GM12878 (cell line): Measurements from ENCODE around the gene SLC19A1. TPM values are rescaled to one million over a fixed set of nuclear protein-coding genes. Genes with fewer than 3 reads are reported as not detected.

Experiments
- ATAC-seq: fragments of 200-7000 bp; cut with Tn5 transposase; 3 replicates; pipeline ENCODE4 v1.9.1; 2020; ENCODE audit warnings: mild to moderate bottlenecking, moderate library complexity
- BruUV-seq: library from RNA; stranded (reverse); fragments of 400-500 nt; replicated peaks from 2 replicates; lab custom pipeline; 2021; lab: Mats Ljungman, UMichigan
- CTCF ChIA-PET: fragments of 300-600 bp; sonication (Branson Sonifier 250); formaldehyde crosslinking; extraction: SDS; loops from one replicate; lab custom pipeline; 2021; ENCODE audit warnings: inconsistent platforms; lab: Yijun Ruan, JAX
- POLR2A ChIA-PET: fragments of 350-600 bp; formaldehyde crosslinking; extraction: SDS; loops from one replicate; lab custom pipeline; 2021; ENCODE audit warnings: inconsistent platforms; lab: Charles Lee
- RAD21 ChIA-PET: fragments of 300-600 bp; sonication (Branson Sonifier 250); formaldehyde crosslinking; loops from one replicate; lab custom pipeline; 2023; ENCODE audit warnings: antibody characterized with exemption; ENCODE audit not compliant: unreplicated experiment; lab: Charles Lee
- SMC1A ChIA-PET: fragments of 300-600 bp; sonication (Branson Sonifier 250); formaldehyde crosslinking; loops from one replicate; lab custom pipeline; 2023; ENCODE audit not compliant: unreplicated experiment, uncharacterized antibody; lab: Charles Lee
- DNase-seq: peaks from one replicate; pipeline ENCODE4 v3.0.0-alpha.2; 2011; ENCODE audit warnings: low read depth, low spot score
- FAIRE-seq: peaks from 3 replicates; lab custom pipeline; 2011; peaks lifted over from hg19 to GRCh38; lab: Jason Lieb, UNC
- H2AFZ ChIP-seq: 2 replicates; pipeline ENCODE4 v1.6.0; 2011; ENCODE audit warnings: low read depth, low read length, control low read depth; ENCODE audit not compliant: control insufficient read depth
- H3K27ac ChIP-seq: 2 replicates; pipeline ENCODE4 v1.5.1; 2011; ENCODE audit warnings: control low read depth; ENCODE audit not compliant: control insufficient read depth, insufficient read depth
- H3K27me3 ChIP-seq, 2 experiments: replicated peaks in 1 of 2; 2 replicates each; pipeline versions ENCODE4 v1.6.0 to v1.6.1; 2011; ENCODE audit warnings: low read length in 1 of 2; ENCODE audit not compliant: control insufficient read depth in 2 of 2, insufficient read depth in 2 of 2
- H3K36me3 ChIP-seq, 2 experiments: 2 replicates each; pipeline ENCODE4 v1.5.1; 2011; ENCODE audit warnings: low read length in 1 of 2; ENCODE audit not compliant: control insufficient read depth in 2 of 2, insufficient read depth in 2 of 2
- H3K4me1 ChIP-seq: 2 replicates; pipeline ENCODE4 v1.6.1; 2011; ENCODE audit warnings: mild to moderate bottlenecking, low read length, moderate library complexity, mixed read lengths; ENCODE audit not compliant: control insufficient read depth, insufficient read depth
- H3K4me2 ChIP-seq: 2 replicates; pipeline ENCODE4 v1.6.0; 2011; ENCODE audit warnings: control low read depth; ENCODE audit not compliant: control insufficient read depth, insufficient read depth
- H3K4me3 ChIP-seq: fragments of 200-600 bp; sonication (generic); 2 replicates; pipeline ENCODE4 v1.5.1; 2016
- H3K79me2 ChIP-seq: 2 replicates; pipeline ENCODE4 v1.6.0; 2011; ENCODE audit warnings: low read length; ENCODE audit not compliant: control insufficient read depth, insufficient read depth
- H3K9ac ChIP-seq: 2 replicates; pipeline ENCODE4 v1.8.0; 2011; ENCODE audit warnings: low read length, control low read depth, mixed read lengths; ENCODE audit not compliant: control insufficient read depth, insufficient read depth
- H3K9me3 ChIP-seq: replicated peaks from 3 replicates; pipeline ENCODE4 v1.5.1; 2011; ENCODE audit warnings: mild to moderate bottlenecking, low read length; ENCODE audit not compliant: control insufficient read depth, insufficient read depth
- H4K20me1 ChIP-seq: 2 replicates; pipeline ENCODE4 v1.6.0; 2011; ENCODE audit not compliant: control insufficient read depth, insufficient read depth
- CBFB ChIP-seq: IDR thresholded peaks from 2 replicates; pipeline ENCODE4 v1.6.1; 2016; ENCODE audit warnings: antibody characterized with exemption, low read depth
- CREM ChIP-seq: IDR thresholded peaks from 2 replicates; pipeline ENCODE4 v1.6.1; 2014; ENCODE audit warnings: antibody characterized with exemption, low read depth
- FOS ChIP-seq: IDR thresholded peaks from 3 replicates; pipeline ENCODE4 v1.6.1; 2011; ENCODE audit warnings: borderline replicate concordance; ENCODE audit not compliant: insufficient read length; ENCODE audit errors: extremely low read depth
- NR2C2 ChIP-seq: IDR thresholded peaks from 2 replicates; pipeline ENCODE4 v1.6.1; 2011; ENCODE audit warnings: borderline replicate concordance, low read depth; ENCODE audit not compliant: control insufficient read depth, insufficient read length
- POLR2AphosphoS2 ChIP-seq: IDR thresholded peaks from 2 replicates; pipeline ENCODE4 v1.6.1; 2011; ENCODE audit warnings: low read depth, mild to moderate bottlenecking, low read length, improper control_type of control experiment, moderate library complexity
- RFX5 ChIP-seq: IDR thresholded peaks from 2 replicates; pipeline ENCODE4 v1.6.1; 2011; ENCODE audit warnings: low read depth, low read length, improper control_type of control experiment
- SUZ12 ChIP-seq: fragments of 200-600 bp; sonication (generic); IDR thresholded peaks from one replicate; pipeline ENCODE4 v1.6.1; 2018; ENCODE audit warnings: antibody characterized with exemption, mild to moderate bottlenecking; ENCODE audit not compliant: unreplicated experiment
- WGBS: methylation state at CpG from one replicate; pipeline ENCODE4 v1.1.6; 2016; ENCODE audit warnings: low lambda C conversion rate; ENCODE audit not compliant: insufficient replicate concordance, insufficient coverage; ENCODE audit errors: missing lambda C conversion rate; 5-methylcytosine and 5-hydroxymethylcytosine counted together
- in situ Hi-C: fragments of 300-500 bp; cut with MboI; formaldehyde crosslinking; loops from 9 replicates; pipeline ENCODE4 v1.14.3; 2018; ENCODE audit warnings: mixed read lengths
- intact Hi-C: fragments of 100-400 bp; cut with micrococcal nuclease; formaldehyde crosslinking; loops from one replicate; pipeline ENCODE4 v1.14.2; 2022; ENCODE audit not compliant: unreplicated experiment
- polyA plus RNA-seq, 11 experiments: library from polyadenylated mRNA; depleted of rRNA in 4 of 11; unstranded in 6 of 11; stranded (reverse) in 5 of 11; fragments of >200 nt; fragmentation: Nextera tagmentation in 4 of 11; fragmentation: Illumina TruSeq in 1 of 11; extraction: Ambion mirVana in 4 of 11; extraction: Trizol in 1 of 11; gene quantifications; 1 replicate in 1 of 11; 2 replicates in 10 of 11; pipeline versions ENCODE4 v1.2.1 to v1.2.3, GENCODE V29; 2011 to 2016; ENCODE audit warnings: inconsistent platforms in 2 of 11, missing spikeins in 2 of 11, low read depth in 1 of 11
- total RNA-seq, 4 experiments: library from RNA; depleted of rRNA in 3 of 4; stranded (reverse); fragments of >200 nt in 3 of 4; fragmentation: Illumina TruSeq in 1 of 4; extraction: Trizol in 1 of 4; gene quantifications; 2 replicates each; pipeline versions ENCODE4 v1.2.1 to v1.2.3, GENCODE V29; 2013 to 2021
- TF ChIP-seq, protein P1 (sequence below): IDR thresholded peaks from 2 replicates; pipeline ENCODE4 v1.6.1; 2012; ENCODE audit warnings: low read depth, low read length, improper control_type of control experiment
- TF ChIP-seq, protein P2 (sequence below): fragments of 450-650 bp; IDR thresholded peaks from 2 replicates; pipeline ENCODE4 v1.6.1; 2017; ENCODE audit warnings: low read depth, mild to moderate bottlenecking, moderate library complexity

SLC19A1 gene
- total and polyA plus RNA-seq, 10 of the 15 experiments (the other 5 are each of a cell fraction or from before 2014, with no cell fraction given), result 0.42 to 49.7 (median 12.2) TPM

DNA sequence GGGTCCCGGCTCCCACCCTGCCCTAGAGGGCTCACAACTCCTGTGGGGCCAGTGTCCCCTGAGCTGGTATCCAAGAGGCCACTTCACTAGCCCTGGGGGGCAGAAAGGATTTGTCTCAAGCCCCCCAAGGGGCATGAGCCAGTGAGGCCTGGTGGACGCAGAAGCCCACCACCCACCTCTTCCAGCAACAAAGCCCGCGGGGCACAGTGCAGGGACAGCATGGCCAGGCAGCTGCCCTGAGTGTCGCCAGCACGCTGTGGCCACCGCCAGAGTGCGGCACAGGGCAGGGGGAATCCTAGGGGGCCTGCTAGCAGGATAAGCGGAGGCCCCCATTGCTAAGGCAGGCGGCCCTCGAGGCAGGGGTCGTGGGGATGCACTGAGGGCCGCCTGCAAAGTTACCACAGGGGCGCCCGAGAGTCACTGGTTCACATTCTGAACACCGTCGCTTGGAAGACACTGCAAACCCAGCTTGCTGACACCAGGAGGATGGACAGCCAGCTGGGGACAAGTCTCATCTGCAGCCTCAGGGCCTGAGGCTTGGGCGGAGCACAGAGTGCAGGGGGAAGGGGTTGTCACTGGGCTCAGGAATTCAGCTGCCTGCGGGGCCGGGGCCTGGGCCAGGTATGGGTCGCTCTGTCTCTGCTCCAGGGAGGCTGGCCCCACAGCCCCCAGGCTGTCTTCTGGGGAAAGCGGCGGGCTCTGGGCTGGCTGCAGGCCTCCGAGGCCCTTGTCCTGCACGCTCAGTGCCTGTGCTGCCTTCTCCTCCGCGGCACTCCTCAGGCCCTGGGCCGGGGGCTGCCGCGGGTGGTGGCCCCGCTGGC is 26.8 kb downstream of the SLC19A1 start:
- ChIA-PET RAD21 (no interaction called here), POLR2A (no interaction called here)

DNA sequence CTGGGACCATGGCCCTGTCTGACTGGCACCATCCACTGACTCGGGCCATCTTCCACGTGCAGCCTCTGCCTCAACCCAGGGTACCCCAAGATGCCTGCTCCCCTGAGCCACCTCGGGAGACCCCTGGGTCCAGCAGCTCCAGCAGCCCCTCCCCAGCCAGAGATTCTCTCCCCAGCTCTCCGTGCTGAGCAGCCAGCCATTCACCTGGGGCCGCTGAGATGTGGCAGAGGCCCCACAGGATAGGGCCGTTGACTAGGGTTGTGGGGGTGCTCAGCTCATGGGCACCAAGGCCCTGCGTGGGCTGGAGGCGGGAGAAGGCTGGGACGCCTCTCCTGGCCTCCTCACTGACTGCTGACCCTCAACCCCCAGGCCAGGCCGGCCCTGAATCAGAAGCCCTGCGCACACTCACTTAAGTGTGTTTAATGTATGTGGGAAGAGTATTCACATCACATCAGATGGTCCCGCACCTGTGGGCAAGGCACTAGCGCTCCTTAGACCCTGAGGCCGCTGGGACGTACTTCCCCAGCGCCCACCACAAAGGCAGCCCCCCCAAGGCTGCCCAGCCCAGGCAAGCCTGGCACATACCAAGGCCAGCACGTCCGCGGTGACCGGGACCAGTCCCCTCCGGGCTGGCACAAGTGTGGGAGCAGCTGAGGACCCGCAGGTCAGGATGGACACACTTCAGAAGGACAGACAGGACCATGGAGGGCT is 27.8 kb downstream of the SLC19A1 start:
- Histone ChIP-seq H4K20me1 (no peaks in the 10 kb centered on the region), H3K4me1 (no peaks in the 10 kb centered on the region), H3K27me3 (no peaks in the 10 kb centered on the region), H3K36me3 (peaks cover 4 to 11% of the 10 kb centered on the region in 2 experiments; a peak in 3 of 4 replicates), H3K9ac (no peak overlapping the region)
- FAIRE-seq, result no peak
- RAD21 ChIA-PET, result no interaction called here
- POLR2A ChIA-PET, result no interaction called here
- in situ Hi-C loops, result no loop called here
- no peak for TF ChIP-seq NR2C2
- TF ChIP-seq, protein P1, sequence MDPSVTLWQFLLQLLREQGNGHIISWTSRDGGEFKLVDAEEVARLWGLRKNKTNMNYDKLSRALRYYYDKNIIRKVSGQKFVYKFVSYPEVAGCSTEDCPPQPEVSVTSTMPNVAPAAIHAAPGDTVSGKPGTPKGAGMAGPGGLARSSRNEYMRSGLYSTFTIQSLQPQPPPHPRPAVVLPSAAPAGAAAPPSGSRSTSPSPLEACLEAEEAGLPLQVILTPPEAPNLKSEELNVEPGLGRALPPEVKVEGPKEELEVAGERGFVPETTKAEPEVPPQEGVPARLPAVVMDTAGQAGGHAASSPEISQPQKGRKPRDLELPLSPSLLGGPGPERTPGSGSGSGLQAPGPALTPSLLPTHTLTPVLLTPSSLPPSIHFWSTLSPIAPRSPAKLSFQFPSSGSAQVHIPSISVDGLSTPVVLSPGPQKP, result no peak
- no peak for TF ChIP-seq POLR2AphosphoS2
- TF ChIP-seq SUZ12, result no peak
- TF ChIP-seq, protein P2, sequence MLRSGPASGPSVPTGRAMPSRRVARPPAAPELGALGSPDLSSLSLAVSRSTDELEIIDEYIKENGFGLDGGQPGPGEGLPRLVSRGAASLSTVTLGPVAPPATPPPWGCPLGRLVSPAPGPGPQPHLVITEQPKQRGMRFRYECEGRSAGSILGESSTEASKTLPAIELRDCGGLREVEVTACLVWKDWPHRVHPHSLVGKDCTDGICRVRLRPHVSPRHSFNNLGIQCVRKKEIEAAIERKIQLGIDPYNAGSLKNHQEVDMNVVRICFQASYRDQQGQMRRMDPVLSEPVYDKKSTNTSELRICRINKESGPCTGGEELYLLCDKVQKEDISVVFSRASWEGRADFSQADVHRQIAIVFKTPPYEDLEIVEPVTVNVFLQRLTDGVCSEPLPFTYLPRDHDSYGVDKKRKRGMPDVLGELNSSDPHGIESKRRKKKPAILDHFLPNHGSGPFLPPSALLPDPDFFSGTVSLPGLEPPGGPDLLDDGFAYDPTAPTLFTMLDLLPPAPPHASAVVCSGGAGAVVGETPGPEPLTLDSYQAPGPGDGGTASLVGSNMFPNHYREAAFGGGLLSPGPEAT, result no peak
- no peak for TF ChIP-seq RFX5
- no peak for TF ChIP-seq FOS
- TF ChIP-seq, all 136 proteins: peak for 0
- intact Hi-C loops, result no loop called here
- ChIA-PET SMC1A (no interaction called here), CTCF (no interaction called here)
- no peaks in the 10 kb centered on the region; the same call in 1 of the 2 replicates for H3K79me2 ChIP-seq
- H3K9me3 ChIP-seq, result peaks cover 11% of the 10 kb centered on the region
- WGBS, result 90% methylated on average over 22 of the region's 22 CpGs
- no peak overlapping the region for H3K4me3 ChIP-seq
- ATAC-seq (no peak), DNase-seq (no peak)
- H3K4me2 ChIP-seq, result no peak overlapping the region
- H3K27ac ChIP-seq, result no peak overlapping the region
- no TSS peak for BruUV-seq
- no peak overlapping the region for H2AFZ ChIP-seq

More for the DNA sequence above, 26.8 kb downstream of the SLC19A1 start:
- Histone ChIP-seq H3K9ac (no peak overlapping the region), H3K27me3 (no peaks in the 10 kb centered on the region), H4K20me1 (no peaks in the 10 kb centered on the region), H3K4me1 (no peaks in the 10 kb centered on the region), H3K4me3 (no peak overlapping the region), H2AFZ (no peak overlapping the region), H3K36me3 (peaks cover 7 to 11% of the 10 kb centered on the region in 2 experiments; a peak in 3 of 4 replicates), H3K27ac (no peak overlapping the region), H3K79me2 (no peaks in the 10 kb centered on the region; the same call in 1 of the 2 replicates), H3K4me2 (no peak overlapping the region), H3K9me3 (peaks cover 16% of the 10 kb centered on the region)
- ChIA-PET SMC1A (no interaction called here), CTCF (no interaction called here)
- 98% methylated on average over 30 of the region's 31 CpGs for WGBS
- intact Hi-C loops, result no loop called here
- ATAC-seq, result no peak
- no TSS peak for BruUV-seq
- FAIRE-seq, result no peak
- TF ChIP-seq CBFB, result no peak
- TF ChIP-seq CREM, result no peak
- DNase-seq, result no peak
- in situ Hi-C loops, result no loop called here
